KOPT-K1 (cell line): ENCODE data around the gene CYP4Z1.
"Not testable (repeated sequence)": the region's sequence is repeated elsewhere in the genome, so short reads cannot be mapped to it uniquely, and the experiment has no call there.

Source experiments
- H3K27ac ChIP-seq: fragments of 200-600 bp; sonication (generic); 2 replicates; pipeline ENCODE4 v1.5.1; 2016; ENCODE audit warnings: antibody characterized with exemption, mild to moderate bottlenecking, low read depth, low read length; ENCODE audit not compliant: poor library complexity, severe bottlenecking
- H3K36me3 ChIP-seq: fragments of 200-600 bp; sonication (generic); 2 replicates; pipeline ENCODE4 v1.5.1; 2017; ENCODE audit warnings: antibody characterized with exemption, mild to moderate bottlenecking, low read length, moderate library complexity; ENCODE audit not compliant: insufficient read depth
- H3K9me3 ChIP-seq: fragments of 200-600 bp; sonication (generic); 2 replicates; pipeline ENCODE4 v1.5.1; 2017; ENCODE audit warnings: antibody characterized with exemption, low read length, mild to moderate bottlenecking; ENCODE audit not compliant: insufficient read depth, poor library complexity, severe bottlenecking

Gene CYP4Z1, protein sequence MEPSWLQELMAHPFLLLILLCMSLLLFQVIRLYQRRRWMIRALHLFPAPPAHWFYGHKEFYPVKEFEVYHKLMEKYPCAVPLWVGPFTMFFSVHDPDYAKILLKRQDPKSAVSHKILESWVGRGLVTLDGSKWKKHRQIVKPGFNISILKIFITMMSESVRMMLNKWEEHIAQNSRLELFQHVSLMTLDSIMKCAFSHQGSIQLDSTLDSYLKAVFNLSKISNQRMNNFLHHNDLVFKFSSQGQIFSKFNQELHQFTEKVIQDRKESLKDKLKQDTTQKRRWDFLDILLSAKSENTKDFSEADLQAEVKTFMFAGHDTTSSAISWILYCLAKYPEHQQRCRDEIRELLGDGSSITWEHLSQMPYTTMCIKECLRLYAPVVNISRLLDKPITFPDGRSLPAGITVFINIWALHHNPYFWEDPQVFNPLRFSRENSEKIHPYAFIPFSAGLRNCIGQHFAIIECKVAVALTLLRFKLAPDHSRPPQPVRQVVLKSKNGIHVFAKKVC

DNA sequence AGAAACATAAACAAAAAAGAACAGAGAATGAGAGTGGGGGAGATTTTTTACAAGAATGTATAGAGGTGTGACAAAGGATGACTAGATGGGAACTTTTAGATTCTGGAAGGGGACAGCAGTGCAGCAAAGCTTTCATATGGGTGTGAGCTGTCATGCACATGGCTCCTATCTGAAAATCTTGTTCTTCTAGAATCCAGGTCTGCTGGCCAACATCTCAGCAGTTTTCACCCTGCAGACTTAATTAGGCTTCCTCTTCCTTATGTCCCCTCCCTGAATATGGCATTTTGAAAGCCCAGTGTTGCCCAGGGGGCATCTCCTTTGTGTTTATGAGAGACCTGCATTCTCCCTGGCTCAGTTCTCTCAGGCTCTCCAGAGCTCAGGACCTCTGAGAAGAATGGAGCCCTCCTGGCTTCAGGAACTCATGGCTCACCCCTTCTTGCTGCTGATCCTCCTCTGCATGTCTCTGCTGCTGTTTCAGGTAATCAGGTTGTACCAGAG, at the start of gene CYP4Z1:
TSS of gene CYP4Z1 (plus strand) at position 135 of the 498 bp plus-strand sequence. CDS start at position 395, 260 bp downstream.
- H3K27ac ChIP-seq: no peak within 1 kb of the TSS
- H3K9me3 ChIP-seq: no peaks in the 10 kb centered on the region
- H3K36me3 ChIP-seq: no peaks in the 10 kb centered on the region

DNA sequence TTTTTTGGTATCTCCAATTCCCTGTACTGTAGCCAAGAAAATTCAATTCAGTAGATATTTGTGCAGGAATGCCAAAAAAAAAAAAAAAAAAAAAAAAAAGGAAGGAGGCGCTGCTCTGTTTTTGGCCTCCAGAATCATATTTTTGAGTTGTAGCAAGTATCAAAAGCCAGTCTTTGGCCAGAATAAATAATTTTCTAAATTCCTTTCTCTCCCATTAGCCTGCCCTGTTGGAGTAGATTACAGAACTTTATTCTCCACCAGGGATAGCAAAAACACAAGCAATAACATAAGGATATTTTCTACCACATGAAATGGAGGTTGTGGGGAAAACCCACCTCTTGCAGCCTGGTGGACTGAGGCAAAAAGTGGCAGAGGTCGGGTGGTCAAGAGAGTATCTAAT, 46.0 kb upstream of the CYP4Z1 start:
- no peak overlapping the region for H3K27ac ChIP-seq
- no peaks in the 10 kb centered on the region for H3K36me3 ChIP-seq
- H3K9me3 ChIP-seq: no peaks in the 10 kb centered on the region

DNA sequence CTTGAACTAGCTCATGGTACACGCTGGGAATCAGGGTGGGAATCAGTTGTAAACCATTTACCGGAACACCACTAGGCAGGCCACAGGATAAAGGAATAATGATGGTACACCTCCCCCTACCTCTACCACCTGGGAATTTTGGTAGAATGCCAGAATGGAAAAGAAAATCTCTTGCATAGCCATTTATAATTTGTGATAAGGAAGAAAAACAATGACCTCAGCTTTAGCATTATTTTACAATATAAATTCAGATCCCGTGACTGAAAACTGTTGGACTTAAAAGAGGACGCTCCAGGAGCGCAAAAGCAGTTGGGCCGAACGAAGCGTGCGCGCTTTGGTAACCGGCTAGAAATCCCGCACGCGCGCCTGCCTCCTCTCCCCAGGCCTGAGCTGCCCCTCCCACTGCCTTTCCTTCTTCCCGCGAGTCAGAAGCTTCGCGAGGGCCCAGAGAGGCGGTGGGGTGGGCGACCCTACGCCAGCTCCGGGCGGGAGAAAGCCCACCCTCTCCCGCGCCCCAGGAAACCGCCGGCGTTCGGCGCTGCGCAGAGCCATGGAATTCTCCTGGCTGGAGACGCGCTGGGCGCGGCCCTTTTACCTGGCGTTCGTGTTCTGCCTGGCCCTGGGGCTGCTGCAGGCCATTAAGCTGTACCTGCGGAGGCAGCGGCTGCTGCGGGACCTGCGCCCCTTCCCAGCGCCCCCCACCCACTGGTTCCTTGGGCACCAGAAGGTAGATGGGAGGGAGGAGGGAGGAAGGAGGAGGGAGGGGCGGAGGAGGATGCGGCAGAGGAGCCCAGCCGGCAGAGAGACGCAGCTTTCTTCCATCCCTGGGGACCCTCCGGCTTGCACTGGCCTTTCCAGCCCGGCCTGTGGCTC, 43.5 kb upstream of the CYP4Z1 start, which contains the start of gene CYP4X1:
TSS of gene CYP4X1 (plus strand) at position 402 of the 873 bp plus-strand sequence. CDS start at position 551, 149 bp downstream.
- H3K27ac ChIP-seq: no peak within 1 kb of the TSS
- H3K9me3 ChIP-seq: no peaks in the 10 kb centered on the region
- H3K36me3 ChIP-seq: no peaks in the 10 kb centered on the region

DNA sequence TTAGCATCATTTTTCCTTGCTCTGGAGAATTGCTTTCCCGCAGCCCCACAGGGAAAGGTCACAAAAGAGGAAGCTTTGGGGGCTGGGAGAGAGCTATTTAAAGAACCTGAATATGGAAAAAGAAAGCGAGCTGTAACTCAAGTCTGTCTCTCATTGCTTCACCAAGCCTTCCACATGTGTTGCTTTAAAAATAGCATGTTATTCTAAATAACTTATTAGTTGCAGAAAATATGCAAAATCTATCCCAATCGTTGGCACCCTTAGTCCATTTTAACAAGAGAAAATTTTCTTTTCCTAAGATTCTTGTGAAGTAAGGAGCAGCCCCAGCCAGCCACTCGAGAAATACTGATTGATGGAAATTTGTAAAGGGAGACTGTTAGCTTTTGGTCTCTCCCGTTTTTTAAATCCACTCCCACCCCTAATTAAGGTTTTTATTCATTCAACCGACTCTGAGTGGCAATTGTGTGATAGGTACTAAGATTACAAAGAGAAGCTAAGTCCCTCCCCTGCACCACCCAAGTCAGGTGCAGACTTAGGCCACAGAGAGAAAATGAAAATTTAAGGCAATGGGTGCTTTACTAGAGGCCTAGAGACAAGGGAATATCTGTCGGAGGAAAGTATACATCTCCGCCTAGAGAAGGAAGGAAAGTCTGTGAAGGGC, 42.8 kb upstream of the CYP4Z1 start:
- Histone ChIP-seq H3K36me3 (no peaks in the 10 kb centered on the region), H3K27ac (no peak overlapping the region), H3K9me3 (no peaks in the 10 kb centered on the region)

DNA sequence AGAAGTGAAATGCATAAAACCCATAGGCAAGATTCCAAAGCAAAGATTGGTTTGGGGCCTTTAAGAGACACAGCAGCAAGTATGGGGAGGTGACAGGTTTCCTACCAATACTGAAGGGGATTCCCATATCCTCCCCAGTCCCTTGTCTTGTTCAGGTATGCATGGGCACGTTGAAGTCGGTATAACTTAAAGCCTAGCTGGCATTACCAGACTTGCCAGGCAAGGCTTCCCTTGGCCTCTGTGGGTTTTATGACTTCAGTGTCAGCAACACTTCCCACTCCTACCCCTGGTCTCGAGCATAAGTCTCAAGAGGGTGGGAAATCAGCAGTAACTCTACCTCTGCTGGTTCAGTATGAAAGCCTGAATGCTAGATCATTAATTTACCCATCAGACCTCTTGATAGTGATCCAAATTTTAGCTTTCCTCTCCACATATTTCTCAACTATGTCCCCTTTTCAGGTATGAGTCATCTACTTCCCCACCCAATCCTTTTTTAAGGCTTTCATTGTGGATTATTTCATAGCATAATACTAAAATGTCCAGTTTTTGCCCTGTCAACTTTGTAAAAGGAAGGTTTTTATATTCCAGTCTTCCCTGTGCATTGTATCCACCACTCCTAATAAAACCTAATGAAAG, 36.7 kb upstream of the CYP4Z1 start:
- no peaks in the 10 kb centered on the region for H3K36me3 ChIP-seq
- H3K9me3 ChIP-seq: no peaks in the 10 kb centered on the region
- no peak overlapping the region for H3K27ac ChIP-seq

DNA sequence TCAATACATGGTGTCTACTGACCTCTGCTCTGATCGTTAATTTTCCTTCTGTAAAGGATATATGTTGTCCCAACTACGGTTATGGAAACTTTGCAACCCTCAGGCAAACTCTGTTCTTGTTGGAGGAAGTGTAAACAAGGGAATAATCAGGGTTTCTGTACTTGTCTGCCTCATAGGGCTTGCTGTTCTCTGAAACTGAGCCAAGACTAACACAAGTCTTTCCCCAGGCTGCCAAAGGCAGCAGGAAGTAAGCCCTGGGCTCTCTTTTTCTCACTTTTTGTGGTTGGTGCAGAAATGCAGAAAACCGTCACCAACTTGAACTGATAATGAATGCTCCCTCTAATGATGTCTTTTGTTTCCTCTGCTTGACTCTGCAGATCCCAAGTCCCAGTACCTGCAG, 36.0 kb upstream of the CYP4Z1 start:
- Histone ChIP-seq H3K27ac (no peak overlapping the region), H3K36me3 (no peaks in the 10 kb centered on the region), H3K9me3 (no peaks in the 10 kb centered on the region)

DNA sequence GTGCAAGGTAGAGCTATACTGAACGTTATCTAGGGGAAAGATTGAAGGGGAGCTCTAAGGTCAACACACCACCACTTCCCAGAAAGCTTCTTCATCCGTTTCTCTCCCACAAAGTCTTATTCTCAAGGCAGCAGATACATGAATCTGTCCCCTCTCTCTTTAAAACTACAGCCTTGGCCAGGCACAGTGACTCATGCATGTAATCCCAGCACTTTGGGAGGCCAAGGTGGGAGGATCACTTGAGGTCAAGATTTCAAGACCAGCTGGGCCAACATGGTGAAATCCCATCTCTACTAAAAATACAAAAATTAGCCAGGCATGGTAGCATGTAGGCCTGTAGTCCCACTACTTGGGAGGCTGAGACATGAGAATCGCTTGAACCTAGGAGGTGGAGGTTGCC, 35.4 kb upstream of the CYP4Z1 start:
- H3K9me3 ChIP-seq: no peaks in the 10 kb centered on the region
- H3K36me3 ChIP-seq: no peaks in the 10 kb centered on the region
- H3K27ac ChIP-seq: no peak overlapping the region

DNA sequence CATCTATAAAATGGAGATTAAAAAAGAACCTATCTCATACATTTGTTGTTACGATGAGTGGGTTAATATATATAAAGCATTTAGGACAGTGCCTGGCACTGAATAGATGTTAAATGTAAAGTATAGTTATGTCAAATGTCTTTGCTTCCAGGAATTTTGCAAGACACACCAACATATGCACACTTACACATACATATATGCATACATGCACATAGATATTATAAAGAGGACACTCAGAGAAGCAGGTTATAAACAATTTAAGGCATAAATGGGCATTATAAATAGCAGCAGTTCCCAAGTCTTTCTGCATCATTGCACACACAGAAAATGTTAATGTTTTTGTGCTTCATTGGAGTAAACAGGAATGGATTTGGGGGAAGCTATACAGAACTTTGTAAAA, 30.3 kb upstream of the CYP4Z1 start:
- H3K36me3 ChIP-seq: no peaks in the 10 kb centered on the region
- H3K27ac ChIP-seq: no peak overlapping the region
- no peaks in the 10 kb centered on the region for H3K9me3 ChIP-seq

DNA sequence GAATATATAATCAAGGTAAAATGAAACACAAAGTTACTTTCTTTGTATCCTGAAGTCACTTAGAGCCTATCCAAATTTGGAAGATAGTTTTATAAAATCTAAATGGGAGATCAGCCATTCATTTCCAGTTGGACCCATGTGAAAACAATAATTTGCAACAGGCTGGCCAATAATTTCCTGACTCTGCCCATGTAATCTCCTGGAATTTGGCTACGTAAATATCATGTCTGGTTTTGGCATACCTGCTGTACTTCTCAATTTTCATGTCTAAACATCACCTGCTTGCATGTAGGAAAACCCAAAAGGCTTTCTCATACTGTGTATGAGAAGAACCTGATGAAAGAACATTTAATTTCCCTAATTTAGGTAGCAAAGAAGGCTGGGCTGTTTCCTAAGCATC, 7.7 kb upstream of the CYP4Z1 start:
- H3K27ac ChIP-seq: no peak overlapping the region
- no peaks in the 10 kb centered on the region for H3K36me3 ChIP-seq
- H3K9me3 ChIP-seq: no peaks in the 10 kb centered on the region

DNA sequence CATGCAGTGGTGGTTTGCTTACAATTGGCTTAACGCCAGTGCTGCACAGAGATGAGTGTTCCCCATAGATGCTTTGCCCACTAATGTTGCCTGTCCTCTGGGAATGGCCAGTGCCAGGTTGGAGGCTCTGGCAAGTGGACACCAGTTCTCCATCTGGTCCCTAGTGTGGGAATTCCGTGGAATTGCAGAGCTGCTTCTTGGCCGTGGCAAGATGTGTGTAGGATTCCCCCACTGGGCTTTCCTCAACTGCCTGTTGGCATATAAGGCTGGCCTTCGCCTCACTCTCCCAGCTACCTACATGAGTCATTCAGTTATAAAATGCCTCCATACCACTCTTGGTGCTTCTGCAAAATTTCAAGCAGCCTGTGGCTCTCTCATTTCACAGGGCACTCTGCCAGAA, 2.0 kb downstream of the CYP4Z1 start:
- not testable (repeated sequence) for H3K27ac ChIP-seq, H3K9me3 ChIP-seq, H3K36me3 ChIP-seq

DNA sequence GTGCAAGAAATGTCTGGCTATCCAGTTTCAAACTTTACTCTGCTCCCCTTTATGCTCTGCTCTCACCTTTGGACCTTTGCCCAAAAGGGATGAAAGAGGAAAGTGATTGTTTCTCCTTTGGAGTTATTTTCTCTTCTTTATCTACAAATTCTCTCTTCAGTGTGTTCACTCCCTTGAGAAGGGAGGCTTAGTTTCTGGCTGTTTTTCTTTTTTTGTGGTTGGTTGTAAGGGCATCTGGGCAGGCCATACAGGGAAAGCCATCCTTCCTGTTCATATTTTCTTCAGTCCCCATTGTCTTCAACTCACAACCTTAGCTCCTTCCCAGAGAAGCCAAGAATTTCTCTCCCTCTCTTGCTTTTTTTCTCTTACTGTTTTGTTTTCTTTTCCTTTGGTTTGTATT, 2.5 kb downstream of the CYP4Z1 start:
- H3K27ac ChIP-seq, H3K36me3 ChIP-seq: not testable (repeated sequence)

DNA sequence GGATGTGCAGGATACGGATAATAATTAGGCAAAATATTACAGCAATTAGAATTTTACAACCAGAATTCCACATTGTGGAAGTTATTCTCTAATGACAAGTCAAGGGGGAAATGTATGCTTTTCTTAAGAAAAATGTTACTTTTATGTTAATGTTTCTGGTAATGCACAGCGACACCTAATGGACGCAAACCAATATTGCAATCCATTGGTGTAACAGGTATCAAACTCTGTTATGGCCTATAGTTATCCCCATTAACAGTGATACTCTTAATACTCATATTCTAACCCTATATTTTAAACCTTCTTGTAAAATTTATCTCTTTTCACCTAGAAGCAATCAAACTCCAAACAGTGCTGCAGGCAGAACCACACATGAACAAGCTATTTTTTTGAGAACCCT, 22.3 kb downstream of the CYP4Z1 start:
- H3K36me3 ChIP-seq, H3K27ac ChIP-seq, H3K9me3 ChIP-seq: not testable (repeated sequence)

More for the DNA sequence above, 2.5 kb downstream of the CYP4Z1 start:
- H3K9me3 ChIP-seq: not testable (repeated sequence)

DNA sequence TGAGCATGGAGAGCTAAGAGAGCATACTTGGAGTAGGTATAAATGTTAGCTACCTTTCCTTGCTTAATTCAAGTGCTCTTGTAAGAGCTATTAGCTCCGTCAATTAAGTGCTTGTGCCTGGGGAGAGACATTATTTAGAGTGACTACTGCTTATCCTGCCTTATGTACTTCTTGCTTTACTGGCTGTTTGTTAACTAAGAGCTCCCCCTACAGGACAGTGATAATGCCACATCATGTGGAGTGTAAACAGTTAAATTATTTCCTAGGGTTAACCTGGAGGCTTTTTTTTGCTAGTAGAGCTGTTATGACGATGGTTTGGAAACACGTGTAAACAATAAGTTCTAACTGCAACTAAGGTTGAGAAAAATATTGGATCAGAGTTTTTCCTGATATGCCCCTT, 24.4 kb downstream of the CYP4Z1 start:
- H3K36me3 ChIP-seq, H3K27ac ChIP-seq, H3K9me3 ChIP-seq: not testable (repeated sequence)

DNA sequence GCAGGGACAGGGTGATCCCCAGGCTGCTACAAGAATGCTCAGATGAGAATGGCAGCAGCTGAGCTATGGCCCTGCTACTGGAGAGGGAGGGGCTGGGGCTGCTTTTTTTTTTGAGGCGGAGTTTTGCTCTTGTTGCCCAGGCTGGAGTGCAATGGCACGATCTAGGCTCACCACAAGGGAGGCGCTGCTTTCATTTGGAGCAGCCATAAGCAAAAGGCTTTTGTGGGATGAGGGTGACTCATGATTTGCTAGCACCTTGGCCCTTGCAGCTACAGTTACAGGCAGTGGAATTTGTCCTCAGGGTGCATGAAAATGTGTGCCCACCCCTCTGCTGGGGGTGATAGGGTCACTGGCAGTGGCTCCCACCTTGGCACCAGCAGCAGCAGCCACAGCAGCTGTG, 37.8 kb downstream of the CYP4Z1 start:
- no peaks in the 10 kb centered on the region for H3K36me3 ChIP-seq

More for the DNA sequence above, 37.8 kb downstream of the CYP4Z1 start:
- peaks cover 6% of the 10 kb centered on the region for H3K9me3 ChIP-seq
- H3K27ac ChIP-seq: no peak overlapping the region
